SIG-M5 treated with dmso at 0.1 percent for 504 hours (cell line): ENCODE measurements around the gene EXOSC2.

Experiments
- DNase-seq: peaks from one replicate; lab custom pipeline; 2025; ENCODE audit not compliant: unreplicated experiment; lab: John Stamatoyannopoulos, UW

The EXOSC2 gene, protein sequence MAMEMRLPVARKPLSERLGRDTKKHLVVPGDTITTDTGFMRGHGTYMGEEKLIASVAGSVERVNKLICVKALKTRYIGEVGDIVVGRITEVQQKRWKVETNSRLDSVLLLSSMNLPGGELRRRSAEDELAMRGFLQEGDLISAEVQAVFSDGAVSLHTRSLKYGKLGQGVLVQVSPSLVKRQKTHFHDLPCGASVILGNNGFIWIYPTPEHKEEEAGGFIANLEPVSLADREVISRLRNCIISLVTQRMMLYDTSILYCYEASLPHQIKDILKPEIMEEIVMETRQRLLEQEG

DNA sequence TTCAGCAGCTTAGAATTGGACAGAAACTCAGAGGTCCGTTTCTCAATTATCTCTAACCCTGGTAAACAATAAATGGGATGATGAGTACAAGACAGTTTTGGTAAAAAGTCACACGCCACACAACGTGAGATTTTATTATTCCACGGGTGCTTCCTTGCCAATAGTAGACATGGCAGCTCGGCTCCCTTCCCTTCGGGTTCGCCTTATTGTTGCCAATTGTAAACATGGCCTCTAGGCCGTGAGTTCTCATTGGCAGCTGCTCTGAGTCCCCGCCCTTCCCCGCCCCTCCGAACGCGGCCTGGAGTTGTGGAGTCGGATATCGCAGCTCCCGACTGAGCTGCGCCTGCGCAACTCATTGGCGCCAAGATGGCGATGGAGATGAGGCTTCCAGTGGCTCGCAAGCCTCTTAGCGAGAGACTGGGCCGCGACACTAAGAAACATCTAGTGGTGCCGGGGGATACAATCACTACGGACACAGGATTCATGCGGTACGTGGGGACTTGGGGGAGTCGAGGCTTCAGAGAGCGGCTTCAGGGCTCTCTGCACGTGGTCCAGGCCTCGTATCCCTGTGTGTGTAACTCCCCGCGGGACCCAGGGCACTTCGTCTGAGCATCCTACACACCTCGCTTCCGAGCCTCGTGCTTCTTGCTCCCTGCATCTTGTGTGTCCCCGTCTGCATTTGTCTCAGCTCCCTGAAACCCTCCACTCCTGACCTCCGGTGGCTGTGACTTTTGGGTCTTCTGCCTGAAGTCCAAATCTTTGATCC lies at the start of gene EXOSC2:
EXOSC2 (plus strand) TSS at position 355 of the 766 bp plus-strand sequence; CDS start at position 367, 12 bp downstream.
- peak; percentile 95 for DNase-seq

DNA sequence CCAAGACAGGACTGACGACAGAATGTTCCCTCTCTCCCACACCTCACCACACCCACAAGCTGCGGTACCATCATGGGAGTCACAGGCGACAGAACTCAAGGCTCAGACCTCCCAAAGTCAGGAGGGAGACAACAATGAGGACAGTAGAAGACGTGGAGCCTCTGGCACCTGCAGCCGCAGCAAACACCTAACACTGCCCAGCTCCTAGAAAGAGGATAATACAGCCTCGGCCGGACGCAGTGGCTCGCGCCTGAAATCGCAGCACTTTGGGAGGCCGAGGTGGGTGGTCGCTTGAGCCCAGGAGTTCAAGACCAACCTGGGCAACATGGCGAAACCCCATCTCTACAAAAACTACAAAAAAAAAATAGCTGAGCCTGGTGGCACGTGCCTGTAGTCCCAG lies 42.4 kb upstream of the EXOSC2 start:
- no peak for DNase-seq

- DNase-seq, result no peak
Observed at GRCh38 chr9:130651752-130652151, 41.8 kb upstream of the EXOSC2 start.

DNA sequence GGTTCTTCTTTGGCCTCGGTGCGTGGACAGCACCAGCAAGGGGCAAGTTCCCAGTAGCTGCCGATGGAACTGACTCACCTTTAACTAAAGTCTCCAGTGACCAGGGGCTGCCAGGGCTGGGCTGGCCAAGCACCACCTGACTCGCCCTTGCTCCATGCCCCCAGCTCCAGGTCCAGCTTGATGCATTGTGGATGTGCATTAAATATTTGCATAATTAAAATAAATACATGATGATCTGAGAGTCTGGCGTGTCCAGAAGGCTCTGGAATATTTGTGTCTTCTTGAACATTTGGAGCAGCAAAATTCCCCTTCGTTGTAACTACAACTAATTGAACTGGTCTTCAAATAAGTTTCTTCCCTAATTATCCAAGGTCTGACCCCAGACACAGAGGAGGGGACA lies 38.7 kb upstream of the EXOSC2 start:
- DNase-seq, result no peak

DNA sequence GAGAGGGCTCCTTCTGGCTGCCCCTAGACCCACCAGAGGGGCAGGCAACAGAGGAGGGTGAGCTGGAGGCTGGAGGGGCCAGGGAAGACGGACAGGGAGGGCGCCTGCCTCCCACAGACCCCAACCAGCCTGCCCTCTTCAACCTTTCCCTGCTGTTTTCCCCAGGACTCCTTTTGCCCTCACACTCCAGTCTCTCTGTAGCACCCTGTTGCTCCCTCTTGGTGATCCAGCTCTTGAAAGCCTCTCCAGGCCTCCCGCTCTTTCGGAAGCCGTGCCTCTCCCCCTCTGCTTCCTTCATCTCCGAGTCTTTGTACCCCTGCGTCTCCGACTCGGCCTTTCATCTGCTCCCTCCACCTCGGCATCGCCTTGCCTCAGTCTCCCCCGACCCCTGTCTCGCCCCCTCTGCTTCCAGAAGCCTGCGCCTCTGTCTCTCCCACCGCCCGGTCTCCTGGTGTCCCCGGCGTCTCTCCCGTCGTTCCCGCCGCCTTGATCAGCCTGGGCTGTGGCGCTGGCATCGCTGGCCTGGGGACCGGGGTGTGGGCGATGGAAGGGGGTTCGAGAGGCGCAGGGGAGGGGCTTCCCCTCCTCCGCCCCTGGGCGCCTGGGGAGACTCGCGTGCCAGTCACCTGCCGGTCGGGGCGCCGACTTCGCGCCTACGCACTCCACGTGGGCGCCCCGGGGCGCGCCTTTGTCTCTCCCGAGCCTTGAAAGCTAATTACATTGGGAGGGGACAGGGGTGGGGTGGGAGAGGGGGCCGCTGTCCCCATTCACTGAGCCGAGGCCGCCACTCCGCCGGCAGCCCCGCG lies 34.5 kb upstream of the EXOSC2 start:
- DNase-seq, result no peak

DNA sequence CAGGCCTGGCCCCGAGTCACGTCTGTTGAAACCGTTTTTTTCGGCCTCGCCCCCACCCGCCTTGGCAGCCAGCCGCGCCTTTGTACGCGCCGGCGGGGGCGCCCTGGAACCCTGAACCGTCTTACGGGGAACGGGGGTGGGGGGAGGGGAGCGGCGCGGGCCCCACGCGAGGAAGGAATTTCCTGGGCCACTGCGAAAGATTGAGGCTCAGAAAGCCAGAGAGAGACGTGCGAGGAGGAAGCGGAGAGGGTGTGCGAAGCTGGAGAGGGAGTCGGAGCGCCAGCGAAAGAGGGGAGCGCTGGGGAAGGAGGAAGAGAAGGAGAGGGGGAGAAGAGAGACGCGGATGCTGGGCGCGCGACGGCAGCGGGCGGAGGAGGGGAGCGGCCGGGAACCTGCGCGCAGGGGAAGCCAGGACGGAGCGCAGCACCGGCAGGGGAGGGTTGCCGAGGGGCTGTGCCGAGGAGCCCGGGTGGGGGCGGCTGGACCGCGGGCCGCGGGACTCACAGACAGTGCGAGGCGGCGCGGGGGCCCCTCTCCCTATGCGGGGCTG lies 33.8 kb upstream of the EXOSC2 start:
- no peak for DNase-seq

GRCh38 chr9:130660326-130660682 lies 33.3 kb upstream of the EXOSC2 start:
- DNase-seq, result no peak

DNA sequence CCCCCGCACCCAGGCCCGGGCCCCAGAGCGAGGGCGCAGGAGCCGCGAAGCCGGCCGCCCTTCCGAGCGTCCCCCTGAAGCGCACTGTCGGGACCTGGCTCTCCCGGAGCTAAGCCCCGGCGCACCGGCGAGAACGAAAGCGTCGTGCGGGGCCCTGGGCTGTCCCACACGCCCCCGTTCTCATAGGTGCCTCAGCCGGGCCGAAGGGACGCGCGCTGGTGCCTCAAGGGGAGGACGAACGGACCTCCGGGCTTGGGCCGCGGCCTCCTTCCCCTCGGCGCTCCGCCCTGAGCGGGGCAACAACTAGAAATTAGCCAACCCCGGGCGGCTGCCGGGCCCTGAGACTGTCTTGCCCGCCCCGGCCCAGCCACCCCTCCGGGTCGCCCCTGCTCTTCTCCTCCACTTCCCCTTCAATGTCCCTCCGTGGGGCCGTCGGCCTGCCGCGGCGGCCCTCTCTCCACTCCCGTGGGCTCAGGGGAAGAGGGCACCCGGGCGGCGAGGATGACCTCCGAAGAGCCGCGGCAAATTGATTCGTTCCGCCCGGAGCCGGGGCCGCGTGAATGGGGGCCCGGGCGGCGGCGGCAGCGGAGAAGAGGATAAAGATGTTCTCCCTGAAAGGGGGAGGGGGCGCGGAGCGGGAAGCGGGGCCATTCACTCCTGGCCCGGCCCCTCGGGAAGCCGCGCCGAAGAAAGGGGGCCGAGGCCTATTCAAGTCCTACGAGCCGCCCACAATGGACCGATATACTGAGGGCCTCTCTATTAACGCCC lies 32.7 kb upstream of the EXOSC2 start:
- no peak for DNase-seq

GRCh38 chr9:130661451-130662098 lies 32.0 kb upstream of the EXOSC2 start:
- DNase-seq, result no peak

GRCh38 chr9:130662099-130662969 lies 31.2 kb upstream of the EXOSC2 start:
- DNase-seq, result no peak

GRCh38 chr9:130662970-130663257 lies 30.7 kb upstream of the EXOSC2 start:
- no peak for DNase-seq

DNA sequence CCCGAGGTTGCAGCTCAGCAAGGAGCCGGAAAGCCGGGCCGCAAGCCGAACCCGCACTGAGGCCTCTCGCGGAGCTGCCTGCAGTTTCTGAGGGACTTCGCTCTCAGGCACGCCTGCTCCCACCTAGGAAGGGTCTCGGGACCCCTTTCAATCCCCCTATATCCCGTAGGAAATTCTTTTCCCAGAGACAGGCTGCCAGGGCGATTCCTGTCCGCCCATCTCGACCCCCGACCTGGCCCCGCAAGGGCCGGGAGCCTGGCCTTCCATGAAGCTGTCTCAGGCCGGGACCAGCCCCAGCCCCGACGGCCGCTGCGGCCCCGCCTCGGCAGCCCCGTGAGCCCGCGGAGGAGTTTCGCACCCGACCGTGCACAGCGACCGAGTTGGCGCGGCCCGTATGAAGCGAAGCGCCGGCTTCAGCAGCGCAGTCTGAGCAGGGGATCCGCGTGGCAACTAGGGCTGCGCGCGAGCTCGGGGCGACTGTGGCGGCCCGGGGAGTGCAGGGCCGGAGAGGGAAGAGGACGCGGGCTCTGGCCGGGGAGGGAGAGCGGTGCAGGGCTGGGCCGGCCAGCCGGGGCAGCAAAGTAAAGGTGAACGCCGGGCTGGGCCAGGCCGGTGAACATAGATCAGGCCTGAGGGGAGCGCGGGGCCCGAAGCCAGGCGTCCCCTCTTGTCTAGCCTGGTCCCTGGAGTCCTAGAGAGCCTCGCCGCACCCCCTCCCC lies 30.2 kb upstream of the EXOSC2 start:
- peak; percentile 29 for DNase-seq

DNA sequence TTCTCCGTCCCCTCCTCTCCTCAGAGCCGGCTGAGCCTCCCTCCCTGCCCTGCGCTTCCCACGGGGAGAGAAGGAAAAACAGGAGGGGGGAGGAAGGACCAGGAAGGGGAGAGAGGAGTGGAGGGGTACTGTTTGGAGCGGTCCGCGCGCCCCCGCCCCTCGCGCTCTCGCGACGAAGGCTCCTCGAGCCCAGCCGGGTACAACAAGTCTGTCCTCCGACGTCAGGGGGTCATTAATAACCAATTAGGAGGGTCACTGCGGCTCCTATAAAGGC lies 29.7 kb upstream of the EXOSC2 start:
- DNase-seq, result no peak

- no peak for DNase-seq
Observed at GRCh38 chr9:130664251-130665028, 29.1 kb upstream of the EXOSC2 start, which contains the start of gene PRDM12. Gene PRDM12 (plus strand): TSS chr9:130664594. CDS start chr9:130664654, 60 bp downstream.

GRCh38 chr9:130665029-130665430 lies 28.6 kb upstream of the EXOSC2 start:
- DNase-seq, result no peak

GRCh38 chr9:130665431-130666392 lies 27.9 kb upstream of the EXOSC2 start:
- DNase-seq, result no peak
